GM13977 (cell line): ENCODE data around the gene RNF31.

Experiments used
- DNase-seq: peaks from one replicate; pipeline ENCODE4 v3.0.0; 2012; ENCODE audit warnings: low spot score
- in situ Hi-C: fragments of 300-500 bp; cut with MboI; formaldehyde crosslinking; loops from one replicate; pipeline ENCODE4 v1.12.0; 2022; ENCODE audit warnings: low sequenced_read_pairs, low pct_unique_long_range_greater_than_20kb, mixed read lengths, inconsistent platforms; ENCODE audit not compliant: unreplicated experiment
- TF ChIP-seq, protein P1 (sequence below): IDR thresholded peaks from 2 replicates; pipeline ENCODE4 v1.5.1; 2012; ENCODE audit warnings: mild to moderate bottlenecking, control low read depth; ENCODE audit not compliant: insufficient read depth; ENCODE audit errors: extremely low read depth, missing control alignments

The RNF31 gene

DNA sequence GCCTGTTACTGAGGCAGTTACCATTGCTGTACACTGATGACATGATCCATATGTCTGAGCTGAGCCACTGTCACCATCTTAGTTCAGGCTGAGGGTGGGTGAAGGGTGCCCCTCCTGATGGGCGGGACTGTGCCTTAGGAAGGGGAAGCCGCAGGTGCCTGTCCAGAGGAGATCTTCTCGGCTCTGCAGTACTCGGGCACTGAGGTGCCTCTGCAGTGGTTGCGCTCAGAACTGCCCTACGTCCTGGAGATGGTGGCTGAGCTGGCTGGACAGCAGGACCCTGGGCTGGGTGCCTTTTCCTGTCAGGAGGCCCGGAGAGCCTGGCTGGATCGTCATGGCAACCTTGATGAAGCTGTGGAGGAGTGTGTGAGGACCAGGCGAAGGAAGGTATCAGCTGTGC lies 3.7 kb downstream of the RNF31 start:
- no peak for DNase-seq
- in situ Hi-C loops = no loop called here
- TF ChIP-seq, protein P1, sequence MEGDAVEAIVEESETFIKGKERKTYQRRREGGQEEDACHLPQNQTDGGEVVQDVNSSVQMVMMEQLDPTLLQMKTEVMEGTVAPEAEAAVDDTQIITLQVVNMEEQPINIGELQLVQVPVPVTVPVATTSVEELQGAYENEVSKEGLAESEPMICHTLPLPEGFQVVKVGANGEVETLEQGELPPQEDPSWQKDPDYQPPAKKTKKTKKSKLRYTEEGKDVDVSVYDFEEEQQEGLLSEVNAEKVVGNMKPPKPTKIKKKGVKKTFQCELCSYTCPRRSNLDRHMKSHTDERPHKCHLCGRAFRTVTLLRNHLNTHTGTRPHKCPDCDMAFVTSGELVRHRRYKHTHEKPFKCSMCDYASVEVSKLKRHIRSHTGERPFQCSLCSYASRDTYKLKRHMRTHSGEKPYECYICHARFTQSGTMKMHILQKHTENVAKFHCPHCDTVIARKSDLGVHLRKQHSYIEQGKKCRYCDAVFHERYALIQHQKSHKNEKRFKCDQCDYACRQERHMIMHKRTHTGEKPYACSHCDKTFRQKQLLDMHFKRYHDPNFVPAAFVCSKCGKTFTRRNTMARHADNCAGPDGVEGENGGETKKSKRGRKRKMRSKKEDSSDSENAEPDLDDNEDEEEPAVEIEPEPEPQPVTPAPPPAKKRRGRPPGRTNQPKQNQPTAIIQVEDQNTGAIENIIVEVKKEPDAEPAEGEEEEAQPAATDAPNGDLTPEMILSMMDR = no peak

DNA sequence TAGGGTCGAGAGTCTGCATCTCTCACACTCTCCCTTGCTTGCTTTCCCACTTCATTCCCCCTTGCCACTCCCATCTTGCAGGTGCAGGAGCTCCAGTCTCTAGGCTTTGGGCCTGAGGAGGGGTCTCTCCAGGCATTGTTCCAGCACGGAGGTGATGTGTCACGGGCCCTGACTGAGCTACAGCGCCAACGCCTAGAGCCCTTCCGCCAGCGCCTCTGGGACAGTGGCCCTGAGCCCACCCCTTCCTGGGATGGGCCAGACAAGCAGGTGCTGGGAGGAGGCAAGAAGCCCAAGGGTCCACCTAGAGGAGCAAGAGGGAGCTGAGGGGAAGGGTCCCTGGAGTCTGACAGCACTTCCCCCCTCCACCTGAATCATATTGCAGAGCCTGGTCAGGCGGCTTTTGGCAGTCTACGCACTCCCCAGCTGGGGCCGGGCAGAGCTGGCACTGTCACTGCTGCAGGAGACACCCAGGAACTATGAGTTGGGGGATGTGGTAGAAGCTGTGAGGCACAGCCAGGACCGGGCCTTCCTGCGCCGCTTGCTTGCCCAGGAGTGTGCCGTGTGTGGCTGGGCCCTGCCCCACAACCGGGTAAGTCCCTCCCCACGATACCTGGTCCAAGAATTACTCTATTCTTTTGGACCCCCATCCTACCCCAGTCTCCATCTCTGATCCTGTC lies 4.2 kb downstream of the RNF31 start:
- TF ChIP-seq, protein P1 = no peak
- in situ Hi-C loops = no loop called here
- DNase-seq = no peak

DNA sequence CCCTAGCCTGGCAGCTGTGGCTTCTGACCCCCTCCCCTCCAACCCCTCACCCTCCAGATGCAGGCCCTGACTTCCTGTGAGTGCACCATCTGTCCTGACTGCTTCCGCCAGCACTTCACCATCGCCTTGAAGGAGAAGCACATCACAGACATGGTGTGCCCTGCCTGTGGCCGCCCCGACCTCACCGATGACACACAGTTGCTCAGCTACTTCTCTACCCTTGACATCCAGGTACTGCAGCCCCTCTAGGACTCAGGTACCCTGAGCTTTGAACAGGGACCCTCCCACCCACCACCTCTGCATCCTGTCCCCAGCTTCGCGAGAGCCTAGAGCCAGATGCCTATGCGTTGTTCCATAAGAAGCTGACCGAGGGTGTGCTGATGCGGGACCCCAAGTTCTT lies 7.8 kb downstream of the RNF31 start:
- TF ChIP-seq, protein P1 = no peak
- in situ Hi-C loops = no loop called here
- no peak for DNase-seq

DNA sequence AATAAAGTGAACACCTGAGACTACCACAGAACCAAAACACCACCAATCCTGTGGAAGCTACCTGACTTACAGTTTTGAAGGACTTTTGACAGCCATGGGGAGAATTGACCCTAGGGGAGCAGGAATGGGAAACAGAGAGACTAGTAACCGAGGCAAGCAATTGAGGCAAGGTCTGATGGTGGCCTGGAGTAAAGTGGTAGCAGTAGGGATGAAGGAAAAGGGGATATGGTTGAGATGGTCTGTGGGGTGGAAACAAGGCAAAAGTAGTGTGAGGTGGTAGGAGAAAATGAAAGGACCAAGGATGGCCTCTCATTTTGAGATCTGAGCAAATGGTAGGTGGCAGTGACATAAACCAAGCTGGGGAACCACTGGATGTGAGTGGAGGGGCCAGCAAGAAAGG lies 9.5 kb downstream of the RNF31 start:
- DNase-seq = no peak
- in situ Hi-C loops = no loop called here
- TF ChIP-seq, protein P1 = no peak

DNA sequence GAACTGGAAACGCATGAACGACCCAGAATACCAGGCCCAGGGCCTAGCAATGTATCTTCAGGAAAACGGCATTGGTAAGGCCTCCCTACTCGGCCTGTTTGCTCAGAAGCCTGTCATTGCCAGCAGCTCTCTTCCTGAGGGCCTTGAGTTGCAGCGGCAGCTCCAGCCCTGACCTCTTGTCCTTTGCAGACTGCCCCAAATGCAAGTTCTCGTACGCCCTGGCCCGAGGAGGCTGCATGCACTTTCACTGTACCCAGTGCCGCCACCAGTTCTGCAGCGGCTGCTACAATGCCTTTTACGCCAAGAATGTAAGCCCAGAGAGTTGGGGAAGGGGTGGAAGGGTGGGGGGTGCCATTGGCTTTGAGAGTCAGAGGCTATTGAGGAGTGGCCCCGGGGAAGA lies 10.0 kb downstream of the RNF31 start:
- TF ChIP-seq, protein P1 = no peak
- no peak for DNase-seq
- in situ Hi-C loops = no loop called here

DNA sequence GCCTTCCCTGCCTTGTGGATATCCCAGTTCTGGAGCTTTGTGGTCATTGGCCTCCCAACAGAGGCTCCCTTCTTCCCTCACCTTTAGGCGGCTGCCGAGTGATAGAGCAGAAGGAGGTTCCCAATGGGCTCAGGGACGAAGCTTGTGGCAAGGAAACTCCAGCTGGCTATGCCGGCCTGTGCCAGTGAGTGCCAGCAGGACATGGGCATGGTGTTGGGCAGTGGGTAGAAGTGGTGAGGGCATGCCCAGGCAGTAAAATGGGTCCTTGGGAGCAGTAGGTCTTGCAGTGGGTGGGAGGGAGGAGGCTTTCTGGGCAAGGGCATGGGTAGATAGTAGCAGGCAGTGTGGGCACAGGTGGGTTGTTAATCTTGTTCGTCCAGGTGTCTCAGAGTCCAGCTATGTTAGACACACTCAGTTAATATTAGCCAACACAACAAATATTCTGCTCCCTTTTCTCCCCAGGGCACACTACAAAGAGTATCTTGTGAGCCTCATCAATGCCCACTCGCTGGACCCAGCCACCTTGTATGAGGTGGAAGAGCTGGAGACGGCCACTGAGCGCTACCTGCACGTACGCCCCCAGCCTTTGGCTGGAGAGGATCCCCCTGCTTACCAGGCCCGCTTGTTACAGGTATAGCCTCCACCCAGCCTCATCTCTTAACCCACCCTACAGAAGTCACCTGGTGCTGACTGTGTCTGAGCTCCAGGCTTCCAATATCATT lies 12.6 kb downstream of the RNF31 start:
- in situ Hi-C loops = no loop called here
- DNase-seq = no peak
- TF ChIP-seq, protein P1 = no peak
